Ascending aorta (tissue), 2 donors: ENCODE measurements around the gene HLA-DQB1. TPM values are rescaled to one million over a fixed set of nuclear protein-coding genes. Genes with fewer than 3 reads are reported as not detected.

Experiments
- DNase-seq, 2 donors: peaks; one replicate each; pipeline ENCODE4 v3.0.0-alpha.2; 2019; ENCODE audit warnings: low spot score in 2 of 2
- H3K27ac ChIP-seq, 2 donors: fragments of 200-600 bp; sonication (generic); one replicate each; pipeline ENCODE4 v1.5.1; 2016 to 2017; ENCODE audit warnings: mild to moderate bottlenecking in 1 of 2
- H3K27me3 ChIP-seq: fragments of 200-600 bp; sonication (generic); one replicate; pipeline ENCODE4 v1.5.1; 2017
- H3K36me3 ChIP-seq, 2 donors: fragments of 200-600 bp; sonication (generic); one replicate each; pipeline ENCODE4 v1.5.1; 2016
- H3K4me1 ChIP-seq, 2 donors: fragments of 200-600 bp; sonication (generic); one replicate each; pipeline ENCODE4 v1.5.1; 2016 to 2017; ENCODE audit warnings: mild to moderate bottlenecking in 1 of 2
- H3K4me3 ChIP-seq, 2 donors: fragments of 200-600 bp; sonication (generic); one replicate each; pipeline ENCODE4 v1.5.1; 2016 to 2017; ENCODE audit warnings: mild to moderate bottlenecking in 1 of 2
- H3K9me3 ChIP-seq, 2 donors: fragments of 200-600 bp; sonication (generic); one replicate each; pipeline ENCODE4 v1.5.1; 2016
- CTCF ChIP-seq, 3 experiments: fragments of 200-600 bp in 2 of 3; fragments of 450-650 bp in 1 of 3; sonication (generic) in 2 of 3; IDR thresholded peaks; one replicate each; pipeline ENCODE4 v1.5.1; 2016 to 2019; ENCODE audit warnings: antibody characterized with exemption in 3 of 3, mild to moderate bottlenecking in 1 of 3, moderate library complexity in 1 of 3
- intact Hi-C: fragments of 100-400 bp; cut with DNase I; formaldehyde crosslinking; loops from one replicate; pipeline ENCODE4 v1.15.1; 2023
- total RNA-seq: library from RNA; depleted of rRNA; stranded (reverse); fragments of >200 nt; gene quantifications from one replicate; pipeline ENCODE4 v1.1.0, GENCODE V29; 2016

The HLA-DQB1 gene
- total RNA-seq, 1 donor from 2014 or later, result 3.5 TPM

- no peaks in the 10 kb centered on the region for H3K36me3 ChIP-seq
- H3K4me1 ChIP-seq, result no peaks in the 10 kb centered on the region
- H3K27ac ChIP-seq, result no peak overlapping the region
- no peaks in the 10 kb centered on the region for H3K27me3 ChIP-seq
- H3K4me3 ChIP-seq, result no peak overlapping the region
- H3K9me3 ChIP-seq, result no peaks in the 10 kb centered on the region
- intact Hi-C loops, result no loop called here
- DNase-seq, result no peak
- TF ChIP-seq CTCF (IDR thresholded peaks at IDR 0.05), result no peak
These were observed 55.7 kb downstream of the HLA-DQB1 start for GRCh38 chr6:32610682-32611296.

GRCh38 chr6:32609731-32610640 lies 56.5 kb downstream of the HLA-DQB1 start:
- no peak for TF ChIP-seq CTCF (IDR thresholded peaks at IDR 0.05)
- intact Hi-C loops, result no loop called here

More at GRCh38 chr6:32609731-32610640, 56.5 kb downstream of the HLA-DQB1 start:
- Histone ChIP-seq H3K27ac (no peak overlapping the region), H3K4me3 (no peak overlapping the region), H3K4me1 (no peaks in the 10 kb centered on the region), H3K9me3 (no peaks in the 10 kb centered on the region), H3K36me3 (no peaks in the 10 kb centered on the region), H3K27me3 (no peaks in the 10 kb centered on the region)
- DNase-seq, result no peak

Other genes starting within 250 kb of the HLA-DQB1 start
- gene HLA-DRA, start 226.8 kb downstream of the HLA-DQB1 start, total RNA-seq, result 220 TPM
- gene HLA-DRB5, start 136.4 kb downstream of the HLA-DQB1 start, total RNA-seq, result 19.9 TPM
- 82.5 TPM for gene HLA-DRB1, start 76.8 kb downstream of the HLA-DQB1 start, total RNA-seq
- 2.0 TPM for gene HLA-DQA1, start 29.3 kb downstream of the HLA-DQB1 start, total RNA-seq
- 2.2 TPM for gene HLA-DQA2, start 74.7 kb upstream of the HLA-DQB1 start, total RNA-seq
- gene HLA-DQB2, start 96.9 kb upstream of the HLA-DQB1 start, total RNA-seq, result 0.53 TPM
- gene HLA-DOB, start 150.3 kb upstream of the HLA-DQB1 start, total RNA-seq, result not detected
- gene TAP2, start 172.1 kb upstream of the HLA-DQB1 start, total RNA-seq, result 26.7 TPM
- gene PSMB8, start 177.4 kb upstream of the HLA-DQB1 start, total RNA-seq, result 18.4 TPM
- 51.2 TPM for gene TAP1, start 187.0 kb upstream of the HLA-DQB1 start, total RNA-seq
- 42.8 TPM for gene PSMB9, start 187.5 kb upstream of the HLA-DQB1 start, total RNA-seq